GM19328 (cell line): ENCODE measurements around the gene COL11A2.
"Not testable (repeated sequence)": the region's sequence is repeated elsewhere in the genome, so short reads cannot be mapped to it uniquely, and the experiment has no call there.

Experiments
- ATAC-seq: cut with Tn5 transposase; IDR thresholded peaks from one replicate; pipeline ENCODE4 v1.9.1; 2021; ENCODE audit warnings: mild to moderate bottlenecking, moderate library complexity; ENCODE audit not compliant: unreplicated experiment

COL11A2 gene

DNA sequence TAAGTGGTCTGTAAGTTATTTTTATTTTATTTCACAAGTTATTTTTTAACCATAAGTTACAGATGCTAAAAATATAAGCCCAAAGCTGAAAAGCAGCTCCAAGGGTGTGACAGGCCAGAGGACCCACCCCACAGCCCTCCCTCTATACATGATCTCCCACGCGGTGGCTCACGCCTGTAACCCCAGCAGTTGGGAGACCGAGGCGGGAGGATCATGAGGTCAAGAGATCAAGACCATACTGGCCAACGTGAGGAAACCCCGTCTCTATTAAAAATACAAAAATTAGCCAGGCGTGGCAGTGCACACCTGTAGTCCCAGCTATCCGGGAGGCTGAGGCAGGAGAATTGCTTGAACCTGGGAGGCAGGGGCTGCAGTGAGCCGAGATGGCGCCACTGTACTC, 32.2 kb downstream of the COL11A2 start:
- ATAC-seq: no peak

DNA sequence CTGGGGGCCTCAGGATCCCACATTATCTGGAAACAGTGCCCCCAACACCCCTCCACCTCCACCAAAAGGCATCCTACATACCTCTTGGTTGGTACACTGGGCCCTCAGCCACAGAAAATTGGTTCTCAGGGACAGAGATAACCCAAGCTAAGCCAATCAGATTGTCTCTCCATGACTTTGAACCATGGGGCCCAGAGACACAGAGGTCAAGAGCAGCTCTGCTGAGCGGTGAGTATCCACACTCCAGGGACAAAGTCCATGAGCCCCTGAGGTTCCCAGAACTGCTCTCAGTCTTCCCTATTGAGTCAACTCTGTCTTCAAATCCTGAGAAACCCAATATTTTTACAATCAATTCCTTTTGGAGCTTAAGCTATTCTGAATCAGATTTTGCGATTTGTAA, 35.3 kb downstream of the COL11A2 start:
- no peak for ATAC-seq

DNA sequence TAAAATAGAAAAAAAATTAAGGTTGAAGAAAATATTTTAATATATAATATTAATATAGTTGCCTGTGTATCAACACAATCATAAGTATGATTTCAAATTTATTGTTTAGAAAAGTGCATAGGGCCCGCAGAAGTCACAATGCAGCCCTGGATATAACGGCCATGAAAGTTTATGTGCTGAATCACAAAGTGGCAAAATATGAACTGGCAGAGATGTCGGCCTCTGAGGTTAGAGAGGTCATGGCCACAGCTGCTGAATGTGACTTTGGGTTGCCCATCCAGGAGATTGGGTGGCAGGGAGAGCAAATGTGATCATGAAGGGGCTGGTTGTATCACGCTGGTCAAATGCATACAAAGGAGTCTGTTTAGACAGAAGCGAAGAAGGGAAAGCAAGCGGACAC, 35.7 kb downstream of the COL11A2 start:
- ATAC-seq: no peak

DNA sequence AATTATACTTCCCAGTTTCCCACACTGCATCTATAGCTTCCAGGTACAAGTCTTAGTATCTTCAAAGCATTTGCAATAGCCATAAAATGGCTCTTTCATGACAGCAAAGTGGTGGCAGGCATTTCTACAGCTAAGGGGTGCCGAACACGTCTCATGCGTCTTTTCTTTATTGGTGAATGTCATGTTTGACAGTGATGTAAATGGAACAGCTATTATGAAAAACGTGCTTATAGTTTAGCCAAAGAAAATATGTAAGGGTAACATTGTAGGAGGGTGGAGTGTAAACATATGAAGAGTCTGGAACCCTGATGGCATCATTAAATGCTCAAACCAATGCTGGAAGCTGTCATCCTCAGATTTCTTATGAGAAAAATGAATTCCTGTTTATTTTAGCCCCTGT, 37.9 kb downstream of the COL11A2 start:
- no peak for ATAC-seq

DNA sequence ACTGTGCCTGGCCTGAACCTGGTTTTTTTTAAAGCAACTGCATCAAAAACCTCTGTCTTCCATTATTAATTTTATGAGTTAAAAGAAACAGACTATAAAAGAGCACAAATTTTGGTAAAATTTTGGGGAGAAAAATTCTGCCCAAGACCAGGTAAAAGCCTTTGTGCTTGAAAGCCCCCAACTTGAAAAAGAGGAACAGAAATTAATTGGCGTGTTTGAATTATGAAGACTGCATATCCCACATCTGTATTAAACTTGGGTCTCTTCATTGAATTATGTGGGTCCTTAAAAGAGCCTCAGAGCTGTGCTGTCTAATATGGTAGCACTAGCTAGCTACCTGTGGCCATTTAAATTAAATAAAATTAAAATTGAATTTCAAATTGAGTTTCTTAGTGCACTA, 41.2 kb downstream of the COL11A2 start:
- no peak for ATAC-seq

DNA sequence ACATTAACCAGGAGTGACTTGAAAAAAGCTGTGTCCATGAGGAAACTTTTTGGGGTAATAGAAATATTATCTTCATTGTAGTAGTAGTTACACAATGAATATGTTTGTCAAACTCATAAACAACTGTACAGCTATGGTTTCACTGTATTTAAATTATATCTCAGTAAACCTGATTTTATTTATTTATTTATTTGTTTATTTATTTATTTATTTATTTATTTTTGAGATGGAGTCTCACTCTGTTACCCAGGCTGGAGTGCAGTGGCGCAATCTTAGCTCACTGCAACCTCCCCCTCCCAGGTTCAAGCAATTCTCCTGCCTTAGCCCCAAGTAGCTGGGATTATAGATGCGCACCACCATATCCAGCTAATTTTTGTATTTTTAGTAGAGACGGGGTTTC, 41.7 kb downstream of the COL11A2 start:
- not testable (repeated sequence) for ATAC-seq

DNA sequence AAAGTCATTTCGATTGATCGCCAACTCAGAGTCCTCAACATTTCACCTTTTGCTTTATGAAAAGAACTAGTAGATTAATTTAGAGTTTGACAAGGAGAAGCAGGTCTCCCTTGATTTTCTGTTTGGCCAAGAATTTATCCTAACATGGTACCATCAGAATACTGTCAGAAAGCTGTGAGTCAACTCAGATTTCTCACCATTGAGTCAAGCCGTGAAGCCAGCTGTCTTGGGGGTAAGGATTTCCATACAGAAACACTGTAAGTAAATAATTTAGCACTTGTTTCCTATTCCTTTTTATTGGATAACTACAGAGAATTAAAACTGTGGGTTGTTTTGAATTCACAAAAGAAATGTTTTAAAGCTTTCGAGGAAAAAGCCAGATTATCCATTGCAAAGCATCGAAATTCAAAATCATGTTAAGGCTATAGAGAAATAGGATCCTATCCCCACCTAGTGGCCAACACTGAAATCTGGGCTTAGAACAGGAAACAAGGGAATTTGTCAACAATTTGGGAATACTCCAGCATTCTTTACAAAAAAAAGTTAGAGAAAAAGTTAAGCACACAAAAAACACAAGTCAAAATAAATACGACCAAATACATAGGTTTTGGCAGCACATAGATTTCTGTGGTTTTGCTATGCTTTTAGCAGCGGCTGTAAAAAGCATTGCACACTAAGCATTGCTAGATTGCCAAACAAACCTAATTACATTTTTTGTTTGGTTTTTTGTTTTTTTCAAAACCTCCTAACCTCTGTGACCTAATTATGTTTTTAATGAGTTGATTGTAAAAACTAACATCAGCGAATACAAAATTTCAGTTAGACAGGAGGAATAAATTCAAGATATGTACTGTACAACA, 44.2 kb downstream of the COL11A2 start:
- ATAC-seq: no peak

DNA sequence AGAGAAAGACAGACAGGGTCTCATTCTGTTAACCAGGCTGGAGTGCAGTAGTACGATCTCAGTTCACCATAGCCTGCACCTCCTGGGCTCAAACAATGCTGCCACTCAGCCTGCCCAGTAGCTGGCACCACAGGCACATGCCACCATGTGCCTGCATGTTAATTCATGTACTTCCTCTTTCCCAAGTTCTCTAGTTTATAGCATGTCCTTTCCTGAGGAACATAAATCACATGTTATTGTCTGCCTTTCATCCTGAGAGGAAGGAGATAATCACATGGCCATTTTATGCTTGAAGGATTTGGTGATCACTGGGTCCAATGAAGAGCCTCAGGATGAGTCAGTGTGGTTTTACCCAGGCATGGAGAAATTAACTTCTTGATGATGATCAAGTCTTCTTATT, 47.9 kb downstream of the COL11A2 start:
- no peak for ATAC-seq

DNA sequence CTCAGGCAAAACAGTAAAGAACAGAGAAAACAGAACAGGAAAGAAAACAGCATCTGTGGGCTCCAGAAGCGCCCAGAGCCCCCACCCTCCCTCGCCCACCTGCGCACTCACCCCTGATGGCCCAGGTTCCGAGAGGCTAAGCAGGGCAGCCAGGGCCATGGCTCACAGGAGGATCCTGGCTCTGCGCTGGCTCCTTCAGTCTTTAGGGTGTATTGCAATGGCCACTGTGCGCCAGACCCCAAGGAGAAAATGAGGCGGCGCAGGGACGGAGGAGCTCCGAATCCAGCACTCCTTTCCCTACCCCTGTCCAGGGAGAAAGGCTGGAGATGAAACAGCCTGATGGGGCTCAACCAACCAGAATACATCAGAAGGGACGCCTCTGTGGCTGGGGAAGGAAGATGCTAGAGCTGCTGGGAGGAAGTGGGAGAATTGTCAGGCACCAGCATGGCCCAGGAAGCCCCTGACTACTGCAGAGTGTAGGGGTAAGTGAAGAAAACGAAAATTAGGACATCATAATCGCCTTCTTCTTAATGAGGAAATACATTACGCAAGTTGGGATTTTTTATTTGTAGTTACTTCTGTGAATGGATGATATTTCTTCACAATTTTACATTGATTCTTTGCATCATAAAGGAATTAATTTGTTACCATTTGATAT, 49.0 kb downstream of the COL11A2 start:
- ATAC-seq: no peak

DNA sequence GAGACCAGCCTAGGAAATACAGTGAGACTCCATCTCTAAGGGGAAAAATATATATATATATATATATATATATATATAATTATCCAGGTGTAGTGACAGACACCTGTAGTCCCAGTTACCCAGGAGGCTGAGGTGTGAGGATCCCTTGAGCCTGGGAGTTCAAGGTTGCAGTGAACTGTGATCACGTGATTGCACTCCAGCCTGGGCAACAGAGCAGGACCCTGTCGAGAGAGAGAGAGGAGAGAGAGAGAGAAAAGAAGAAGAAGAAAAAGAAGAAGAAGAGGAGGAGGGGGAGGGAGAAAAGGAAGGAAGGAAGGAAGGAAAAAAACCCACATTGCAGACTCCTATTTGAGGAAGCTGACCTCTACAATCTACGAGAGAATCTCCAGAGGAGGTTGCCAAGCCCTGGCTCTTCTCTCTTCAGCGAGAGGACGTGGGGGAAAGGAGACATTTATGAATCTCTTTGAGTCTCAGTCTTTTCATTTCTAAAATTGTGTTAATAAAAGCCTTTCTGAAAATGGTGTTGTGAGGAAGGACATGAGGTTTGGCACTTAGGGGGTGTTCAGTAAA, 49.7 kb downstream of the COL11A2 start:
- no peak for ATAC-seq

DNA sequence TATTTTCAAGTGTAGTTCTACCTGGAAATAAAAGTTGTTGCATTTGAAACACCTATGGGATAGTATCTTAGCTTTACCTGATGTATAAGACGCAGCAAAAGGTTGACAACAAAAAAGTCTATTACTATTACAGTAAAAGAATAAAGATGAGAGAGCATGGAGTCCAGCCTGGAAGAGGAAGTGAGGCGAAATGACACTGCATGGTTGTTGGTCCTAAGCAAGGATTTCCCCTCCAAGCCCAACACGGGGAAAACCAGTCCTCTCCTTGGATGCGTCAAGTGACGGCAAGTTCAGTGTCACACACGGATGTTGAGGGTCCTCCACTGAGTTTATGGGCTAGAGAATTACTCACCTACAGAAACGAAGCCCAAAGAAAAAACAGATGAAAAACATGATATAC, 51.7 kb downstream of the COL11A2 start:
- ATAC-seq: no peak

DNA sequence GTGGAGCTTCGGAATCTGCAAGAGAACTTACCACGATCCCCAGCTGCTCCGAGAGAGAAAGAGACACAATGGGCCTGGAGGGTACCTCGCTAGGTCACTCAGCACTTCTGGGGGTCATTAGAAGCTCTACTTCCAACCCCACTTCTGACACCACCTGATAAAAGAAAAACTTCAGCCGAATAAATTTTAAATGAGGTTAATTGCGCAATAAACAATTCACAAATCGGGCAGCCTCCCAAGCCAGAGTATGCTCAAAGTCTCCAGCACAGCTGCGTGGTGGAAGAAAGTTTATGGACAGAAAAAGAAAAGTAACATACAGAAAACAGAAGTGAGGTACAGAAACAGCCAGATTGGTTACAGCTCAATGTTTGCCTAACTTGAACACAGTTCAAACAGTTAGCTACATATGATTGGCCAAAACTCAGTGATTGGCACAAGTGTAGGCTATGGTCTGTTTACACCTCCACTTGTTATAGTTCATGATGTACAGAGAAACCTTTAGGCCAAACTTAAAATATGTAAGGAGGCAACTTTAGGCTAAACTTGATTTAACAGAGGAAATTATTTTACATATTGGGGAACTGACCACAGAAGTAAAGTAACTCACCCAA, 52.6 kb downstream of the COL11A2 start:
- ATAC-seq: no peak

DNA sequence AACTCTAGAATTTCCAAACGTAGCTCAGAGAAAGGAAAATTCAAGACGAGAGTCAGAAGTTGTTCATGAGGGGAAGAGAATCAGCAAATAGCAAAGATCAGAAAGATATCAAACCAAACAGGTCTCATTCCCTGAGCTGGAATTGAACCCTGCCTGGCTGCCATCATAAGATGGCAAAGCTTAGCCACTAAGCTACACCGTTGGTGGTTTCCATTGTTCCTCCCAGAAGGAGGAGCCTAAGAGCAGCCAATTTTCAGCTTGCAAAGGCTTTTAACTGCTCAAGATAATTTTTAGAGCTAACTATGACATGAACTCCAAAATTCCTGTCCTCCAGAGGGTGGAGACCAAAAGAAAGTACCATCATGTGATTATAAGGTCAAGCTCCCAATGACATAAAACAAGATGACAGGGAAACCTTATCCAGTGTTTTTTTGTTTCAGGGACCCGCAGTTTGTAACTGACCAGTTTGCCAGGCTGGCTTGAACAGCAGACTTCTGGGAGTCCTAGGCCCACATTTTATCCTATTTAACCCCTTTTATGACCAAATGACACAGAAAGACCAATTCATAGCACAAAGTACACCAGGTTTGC, 55.9 kb downstream of the COL11A2 start:
- ATAC-seq: no peak

DNA sequence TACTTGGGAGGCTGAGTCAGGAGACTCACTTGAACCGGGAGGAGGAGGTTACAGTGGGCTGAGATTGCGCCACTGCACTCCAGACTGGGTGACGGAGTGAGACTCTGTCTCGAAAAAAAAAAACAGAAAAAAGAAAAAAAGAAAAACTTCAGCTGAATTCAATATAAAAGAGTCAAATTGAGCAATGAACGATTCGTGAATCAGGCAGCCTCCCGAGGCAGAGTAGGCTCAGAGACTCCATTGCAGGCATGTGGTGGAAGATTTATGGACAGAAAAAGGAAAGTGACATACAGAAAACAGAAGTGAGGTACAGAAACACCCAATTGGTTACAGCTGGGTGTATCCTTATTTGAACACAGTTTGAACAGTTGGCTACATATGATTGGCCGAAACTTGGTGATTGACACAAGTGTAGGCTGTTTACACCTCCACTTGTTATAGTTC, 60.2 kb downstream of the COL11A2 start:
- ATAC-seq: no peak

DNA sequence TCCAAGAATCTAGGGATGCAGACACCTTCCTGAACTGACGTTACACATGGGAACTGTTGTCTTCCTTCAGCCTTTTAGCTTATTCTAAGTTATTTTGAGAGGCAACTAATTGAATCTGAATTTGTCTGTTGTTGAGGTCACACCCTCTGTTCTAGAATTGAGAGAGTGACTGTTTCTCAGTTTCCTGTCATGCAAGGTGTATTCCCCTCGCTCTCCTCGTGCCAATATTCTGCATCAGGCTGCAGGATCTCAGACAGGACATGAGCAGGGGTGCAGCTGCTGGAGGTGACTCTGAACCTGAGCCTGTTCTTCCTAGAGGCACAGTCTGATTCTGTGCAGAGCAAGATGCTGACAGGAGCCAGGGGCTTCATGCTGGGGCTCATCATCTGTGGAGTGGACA, 63.9 kb downstream of the COL11A2 start:
- no peak for ATAC-seq

DNA sequence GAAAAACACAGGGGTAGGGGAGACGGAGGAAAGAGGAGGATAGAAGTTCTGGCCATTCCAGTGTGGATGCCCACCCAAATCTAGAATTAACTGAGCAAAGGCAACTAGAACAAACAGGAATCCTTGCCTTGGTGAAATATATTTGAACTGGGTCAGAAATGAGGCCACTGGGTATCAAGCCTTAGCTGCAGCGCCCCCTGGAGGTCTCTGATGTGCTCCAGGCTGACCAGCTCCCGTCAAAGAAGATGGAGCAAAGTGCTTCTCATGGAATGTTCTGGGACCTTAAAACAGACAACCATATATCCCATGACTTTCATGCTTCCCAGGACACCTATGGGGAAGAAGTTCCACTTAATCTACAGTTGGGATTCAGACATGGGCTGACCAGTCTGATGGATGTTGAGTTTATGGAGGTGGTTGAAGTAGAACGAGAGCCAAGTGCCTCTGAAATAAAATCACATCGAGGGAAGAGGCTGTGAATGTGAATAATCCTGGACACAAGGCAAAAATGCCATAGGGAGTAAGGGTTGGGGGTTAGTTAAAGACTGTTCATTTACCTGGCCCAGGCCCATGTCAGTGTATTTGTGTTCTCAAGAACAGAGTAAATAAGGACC, 66.1 kb downstream of the COL11A2 start:
- ATAC-seq: no peak

DNA sequence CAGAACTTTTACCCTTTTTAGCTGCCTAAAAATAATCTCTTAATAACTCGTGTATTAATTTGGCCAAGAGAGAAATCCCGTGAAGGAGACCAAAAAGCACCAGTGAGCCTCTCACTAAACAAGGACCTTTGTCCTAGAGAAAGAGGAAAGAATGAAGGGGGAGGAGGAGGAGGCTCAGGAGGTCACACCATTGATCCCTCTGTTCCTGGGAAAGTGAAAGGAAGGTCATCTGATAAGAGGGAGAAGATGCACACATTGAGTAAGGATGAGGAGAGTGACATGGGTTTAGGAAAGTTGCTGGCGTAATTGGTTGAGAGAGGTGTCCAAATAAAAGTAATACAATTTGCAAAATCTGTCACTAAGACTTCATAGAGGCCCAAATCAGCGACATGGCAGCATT, 67.3 kb downstream of the COL11A2 start:
- no peak for ATAC-seq

DNA sequence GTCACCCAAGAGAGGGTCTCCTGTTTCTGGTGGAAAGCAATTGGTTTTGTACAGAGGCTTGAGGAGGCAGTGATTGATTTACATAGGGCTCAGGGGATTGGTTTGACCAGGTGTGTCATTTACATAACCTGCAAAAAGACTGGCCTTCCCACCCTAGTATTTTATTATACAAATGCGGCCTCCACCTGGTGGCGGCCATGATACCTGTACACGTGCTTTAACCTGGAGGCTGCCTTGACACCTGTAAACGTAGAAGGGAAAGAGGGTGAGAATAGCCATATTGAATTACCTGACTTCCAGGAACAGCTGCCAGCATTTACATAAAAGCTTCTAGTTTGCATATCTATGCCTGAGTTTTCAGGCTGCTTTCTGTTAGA, 67.8 kb downstream of the COL11A2 start:
- no peak for ATAC-seq

DNA sequence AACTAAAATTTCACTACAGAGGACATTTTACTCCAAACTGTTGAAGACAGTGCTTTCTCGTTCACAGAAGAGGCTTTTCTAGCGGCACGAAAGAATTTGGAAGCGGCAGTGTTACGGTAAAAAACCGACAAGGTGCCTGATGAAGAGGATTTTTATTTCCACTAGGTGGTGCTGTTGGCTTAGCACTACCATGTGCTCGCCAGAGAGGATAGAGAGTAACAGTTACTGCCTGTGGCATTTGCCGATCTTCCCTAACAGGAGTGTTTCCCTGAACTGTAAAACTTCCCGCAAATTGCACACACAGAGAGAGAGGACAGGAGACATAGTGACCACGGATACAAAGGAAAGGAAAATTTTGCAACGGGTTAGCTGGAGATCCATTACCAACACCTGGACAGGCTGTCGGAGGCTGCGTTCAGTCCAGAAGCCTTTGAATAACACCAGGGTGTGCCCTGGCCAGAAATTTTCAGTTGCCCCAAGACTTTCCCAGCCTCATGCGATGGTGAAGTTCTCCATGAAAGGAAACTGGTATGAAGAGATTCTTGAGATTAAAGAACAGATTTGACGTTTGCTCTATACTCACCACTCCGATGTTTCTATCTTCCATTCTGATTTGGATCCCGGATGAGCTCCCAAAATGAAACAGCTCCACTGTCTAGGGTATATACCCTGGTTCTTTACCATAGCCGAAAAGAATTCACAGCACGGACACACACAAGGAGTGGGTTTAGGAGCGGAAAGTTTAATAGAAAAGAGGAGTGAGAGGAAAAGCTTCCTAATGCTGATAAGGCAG, 68.3 kb downstream of the COL11A2 start:
- ATAC-seq: no peak

DNA sequence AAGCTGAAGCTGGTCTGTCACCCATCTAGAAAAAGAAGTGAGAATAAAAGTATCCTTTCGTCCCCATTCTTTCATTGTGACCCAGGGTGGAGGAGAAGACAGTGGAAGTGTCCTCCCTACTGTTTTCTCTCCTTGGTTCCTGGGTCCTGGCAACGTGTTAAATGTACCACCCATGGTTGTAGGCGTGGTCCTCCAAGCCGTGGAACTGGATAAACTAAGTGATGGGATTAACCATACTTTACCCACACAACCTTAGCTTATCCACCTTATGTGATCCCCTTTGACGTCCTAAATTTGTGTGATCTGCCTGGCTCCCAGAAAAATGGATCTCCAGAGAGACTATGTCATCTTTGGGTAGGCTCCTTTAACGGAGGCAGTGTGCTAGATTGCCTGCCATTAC, 69.1 kb downstream of the COL11A2 start:
- ATAC-seq: no peak
